K562 (cell line): ENCODE data around the gene ACY1. TPM values are rescaled to one million over a fixed set of nuclear protein-coding genes. Genes with fewer than 3 reads are reported as not detected.

Experiments used
- ATAC-seq: fragments of 200-7000 bp; cut with Tn5 transposase; 3 replicates; pipeline ENCODE4 v1.9.1; 2020; ENCODE audit warnings: moderate library complexity
- BruUV-seq: library from RNA; stranded (reverse); fragments of 400-500 nt; replicated peaks from 2 replicates; lab custom pipeline; 2021; lab: Mats Ljungman, UMichigan
- CTCF ChIA-PET: fragments of 300-600 bp; formaldehyde crosslinking; extraction: SDS; loops from one replicate; lab custom pipeline; 2021; ENCODE audit warnings: low intra/inter-chr PET ratio; lab: Yijun Ruan, JAX
- POLR2A ChIA-PET: fragments of 300-600, 350-650 bp; sonication (Branson Sonifier 250); formaldehyde crosslinking; extraction: SDS; loops from one replicate; lab custom pipeline; 2021; ENCODE audit warnings: antibody characterized with exemption, inconsistent platforms; lab: Yijun Ruan, JAX
- DNase-seq, 4 experiments: peaks; one replicate each; pipeline versions ENCODE4 v3.0.0 to v3.0.0-alpha.2; 2011 to 2018; ENCODE audit warnings: low spot score in 3 of 4, mixed read lengths in 3 of 4; ENCODE audit errors: extremely low read depth in 1 of 4
- FAIRE-seq: peaks from 2 replicates; lab custom pipeline; 2011; peaks lifted over from hg19 to GRCh38; lab: Jason Lieb, UNC
- H2AFZ ChIP-seq: 2 replicates; pipeline ENCODE4 v1.6.0; 2011; ENCODE audit warnings: low read depth, low read length, control low read depth, inconsistent platforms
- H3K27ac ChIP-seq: fragments of 200-600 bp; 3 replicates; pipeline ENCODE4 v1.8.0; 2011; ENCODE audit warnings: low read depth, mild to moderate bottlenecking, control low read depth, inconsistent platforms, low read length, moderate library complexity, mixed read lengths; ENCODE audit errors: extremely low read depth
- H3K27me3 ChIP-seq, 2 experiments: fragments of 300-600 bp in 1 of 2; 2 replicates in 1 of 2; 3 replicates in 1 of 2; pipeline versions ENCODE4 v1.6.0 to v1.8.0; 2011; ENCODE audit warnings: inconsistent platforms in 2 of 2, low read length in 2 of 2, mild to moderate bottlenecking in 1 of 2, mixed read lengths in 1 of 2, moderate library complexity in 1 of 2; ENCODE audit not compliant: control insufficient read depth in 2 of 2, insufficient read depth in 2 of 2
- H3K36me3 ChIP-seq: fragments of 300-600 bp; 3 replicates; pipeline ENCODE4 v1.8.0; 2011; ENCODE audit warnings: mild to moderate bottlenecking, low read length, inconsistent platforms; ENCODE audit not compliant: control insufficient read depth, insufficient read depth
- H3K4me1 ChIP-seq, 2 experiments: fragments of 200-600 bp in 1 of 2; replicated peaks in 1 of 2; 2 replicates in 1 of 2; 3 replicates in 1 of 2; pipeline versions ENCODE4 v1.5.1 to v1.8.0; 2011; ENCODE audit warnings: inconsistent platforms in 2 of 2, low read length in 2 of 2, mild to moderate bottlenecking in 1 of 2, mixed read lengths in 1 of 2, moderate library complexity in 1 of 2; ENCODE audit not compliant: control insufficient read depth in 2 of 2, insufficient read depth in 2 of 2
- H3K4me2 ChIP-seq: 2 replicates; pipeline ENCODE4 v1.6.1; 2011; ENCODE audit warnings: low read length, control low read depth, inconsistent platforms, mixed read lengths; ENCODE audit not compliant: insufficient read depth
- H3K4me3 ChIP-seq: fragments of 200-600 bp; sonication (generic), shearing (Covaris generic); 2 replicates; pipeline ENCODE4 v1.5.1; 2016; ENCODE audit warnings: control low read depth, inconsistent platforms
- H3K79me2 ChIP-seq: fragments of 200-600 bp; 3 replicates; pipeline ENCODE4 v1.8.0; 2011; ENCODE audit warnings: low read length, inconsistent platforms; ENCODE audit not compliant: control insufficient read depth, insufficient read depth
- H3K9ac ChIP-seq, 2 experiments: 2 replicates each; pipeline versions ENCODE4 v1.6.0 to v1.6.1; 2011; ENCODE audit warnings: low read depth in 2 of 2, low read length in 2 of 2, control low read depth in 1 of 2, inconsistent platforms in 1 of 2, mild to moderate bottlenecking in 1 of 2, mixed read lengths in 1 of 2; ENCODE audit not compliant: insufficient read depth in 1 of 2
- H3K9me1 ChIP-seq: one replicate; pipeline ENCODE4 v1.6.0; 2011; ENCODE audit warnings: inconsistent platforms, mild to moderate bottlenecking, low read length, moderate library complexity; ENCODE audit not compliant: control insufficient read depth, insufficient read depth
- H3K9me3 ChIP-seq: replicated peaks from 2 replicates; pipeline ENCODE4 v1.5.1; 2011; ENCODE audit warnings: low read depth, low read length, inconsistent platforms; ENCODE audit not compliant: control insufficient read depth, insufficient read depth
- H4K20me1 ChIP-seq: replicated peaks from 2 replicates; pipeline ENCODE4 v1.6.1; 2011; ENCODE audit warnings: low read length, inconsistent platforms, mixed read lengths; ENCODE audit not compliant: control insufficient read depth, insufficient read depth
- CBX2 ChIP-seq: fragments of 200-600 bp; sonication (generic); IDR thresholded peaks from one replicate; pipeline ENCODE4 v1.6.1; 2012; ENCODE audit warnings: mild to moderate bottlenecking, low read length, inconsistent platforms; ENCODE audit not compliant: insufficient read depth, poor library complexity, severe bottlenecking
- ELK1 ChIP-seq: sonication (generic); formaldehyde crosslinking; IDR thresholded peaks from 2 replicates; pipeline ENCODE4 v1.8.1; 2022; ENCODE audit warnings: missing genetic modification reagents
- HDAC1 ChIP-seq, 2 experiments: fragments of 450-650 bp; IDR thresholded peaks; 2 replicates each; pipeline ENCODE4 v1.6.1; 2016 to 2017; ENCODE audit warnings: inconsistent platforms in 1 of 2, mild to moderate bottlenecking in 1 of 2, moderate library complexity in 1 of 2
- KLF13 ChIP-seq: fragments of 450-650 bp; IDR thresholded peaks from 2 replicates; pipeline ENCODE4 v1.6.1; 2016; ENCODE audit warnings: missing genetic modification characterization, low read depth, mild to moderate bottlenecking, missing compliant biosample characterization, moderate library complexity, borderline replicate concordance
- MCM2 ChIP-seq: fragments of 450-650 bp; IDR thresholded peaks from 2 replicates; pipeline ENCODE4 v1.6.1; 2017; ENCODE audit warnings: low read depth, mild to moderate bottlenecking
- MED1 ChIP-seq: sonication (generic); formaldehyde crosslinking; IDR thresholded peaks from 2 replicates; pipeline ENCODE4 v1.8.1; 2023; ENCODE audit warnings: missing genetic modification reagents, borderline replicate concordance
- NRF1 ChIP-seq, 2 experiments: fragments of 450-650 bp; IDR thresholded peaks in 1 of 2; conservative IDR thresholded peaks in 1 of 2; 2 replicates each; pipeline ENCODE4 v1.6.1; 2014; ENCODE audit warnings: mild to moderate bottlenecking in 2 of 2
- PML ChIP-seq: IDR thresholded peaks from 2 replicates; pipeline ENCODE4 v1.6.1; 2012; ENCODE audit warnings: low read length, inconsistent platforms
- ZBTB11 ChIP-seq, 3 experiments: fragments of 200-800 bp in 1 of 3; fragments of 250-450 bp in 1 of 3; fragments of 450-650 bp in 1 of 3; sonication (Bioruptor Pico) in 1 of 3; sonication (Bioruptor generic) in 1 of 3; formaldehyde crosslinking in 1 of 3; IDR thresholded peaks; 2 replicates each; pipeline versions ENCODE4 v1.6.1 to v1.8.0; 2016 to 2022; ENCODE audit warnings: mild to moderate bottlenecking in 2 of 3, missing genetic modification characterization in 2 of 3, missing compliant biosample characterization in 1 of 3, moderate library complexity in 1 of 3
- ZNF586 ChIP-seq: fragments of 450-650 bp; formaldehyde crosslinking; conservative IDR thresholded peaks from 2 replicates; pipeline ENCODE4 v1.4.0; 2020; ENCODE audit warnings: mild to moderate bottlenecking, moderate library complexity
- WGBS: fragments of 100-300 bp; shearing (Covaris generic); methylation state at CpG from one replicate; pipeline ENCODE4 v1.1.6; 2016; ENCODE audit warnings: low coverage, mixed read lengths; ENCODE audit not compliant: insufficient coverage; ENCODE audit errors: missing lambda C conversion rate; 5-methylcytosine and 5-hydroxymethylcytosine counted together
- in situ Hi-C: fragments of 300-500 bp; cut with MboI; formaldehyde crosslinking; loops from 4 replicates; pipeline ENCODE4 v1.15.0; 2018; ENCODE audit warnings: inconsistent platforms, mixed read lengths
- intact Hi-C: fragments of 100-400 bp; cut with micrococcal nuclease; formaldehyde crosslinking; loops from 2 replicates; pipeline ENCODE4 v1.14.2; 2022
- polyA plus RNA-seq, 8 experiments: library from polyadenylated mRNA; depleted of rRNA in 4 of 8; stranded (reverse) in 5 of 8; unstranded in 3 of 8; fragments of >200 nt; fragmentation: Nextera tagmentation in 2 of 8; fragmentation: Illumina TruSeq in 1 of 8; extraction: Ambion mirVana in 2 of 8; extraction: Trizol in 1 of 8; gene quantifications; 2 replicates each; pipeline versions ENCODE4 v1.2.1 to v1.2.3, GENCODE V29; 2011 to 2014; ENCODE audit warnings: inconsistent platforms in 1 of 8, missing spikeins in 1 of 8
- total RNA-seq, 7 experiments: library from RNA; depleted of rRNA in 6 of 7; stranded (reverse); fragments of >200 nt in 6 of 7; fragmentation: Illumina TruSeq in 2 of 7; extraction: Trizol in 2 of 7; gene quantifications; 2 replicates each; pipeline versions ENCODE4 v1.2.1 to v1.2.3, GENCODE V29; 2011 to 2021; ENCODE audit warnings: low replicate concordance in 1 of 7
- TF ChIP-seq, protein P1 (sequence below): sonication (generic); formaldehyde crosslinking; IDR thresholded peaks from 2 replicates; pipeline ENCODE4 v1.8.0; 2022; ENCODE audit warnings: mild to moderate bottlenecking, missing genetic modification reagents, borderline replicate concordance

The ACY1 gene
- total and polyA plus RNA-seq, 9 of the 15 experiments (the other 6 are each of a cell fraction or from before 2014, with no cell fraction given): 70.7 to 195 (median 123) TPM

DNA sequence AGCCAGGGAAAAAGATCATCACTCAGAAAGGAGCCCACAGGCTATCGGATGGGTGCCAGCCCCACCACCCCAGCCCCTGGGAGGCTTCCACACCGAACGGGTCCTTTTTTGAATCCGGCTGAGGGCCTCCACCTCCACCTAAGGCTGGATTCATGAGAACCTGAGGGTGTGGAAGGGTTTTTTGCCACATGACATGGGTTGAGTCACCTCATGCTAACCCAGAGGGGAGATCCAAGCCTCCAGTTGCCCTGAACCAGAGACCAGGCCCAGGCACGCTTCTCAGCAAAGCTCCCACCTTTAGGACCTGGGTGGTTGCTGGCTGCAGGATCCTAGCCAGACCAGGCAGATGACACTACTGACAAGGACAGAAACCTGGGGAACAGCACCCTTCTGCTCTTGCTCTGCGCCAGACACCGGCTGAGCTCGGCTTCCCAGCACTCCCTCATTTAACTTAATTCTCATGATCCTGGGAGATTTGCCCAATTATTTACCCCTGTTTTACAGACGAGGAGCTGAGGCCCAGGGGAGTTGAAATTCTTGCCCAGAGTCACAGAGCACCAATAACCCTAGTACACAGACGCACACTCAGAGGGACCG, 47.5 kb downstream of the ACY1 start (continued):
- TF ChIP-seq, protein P1, sequence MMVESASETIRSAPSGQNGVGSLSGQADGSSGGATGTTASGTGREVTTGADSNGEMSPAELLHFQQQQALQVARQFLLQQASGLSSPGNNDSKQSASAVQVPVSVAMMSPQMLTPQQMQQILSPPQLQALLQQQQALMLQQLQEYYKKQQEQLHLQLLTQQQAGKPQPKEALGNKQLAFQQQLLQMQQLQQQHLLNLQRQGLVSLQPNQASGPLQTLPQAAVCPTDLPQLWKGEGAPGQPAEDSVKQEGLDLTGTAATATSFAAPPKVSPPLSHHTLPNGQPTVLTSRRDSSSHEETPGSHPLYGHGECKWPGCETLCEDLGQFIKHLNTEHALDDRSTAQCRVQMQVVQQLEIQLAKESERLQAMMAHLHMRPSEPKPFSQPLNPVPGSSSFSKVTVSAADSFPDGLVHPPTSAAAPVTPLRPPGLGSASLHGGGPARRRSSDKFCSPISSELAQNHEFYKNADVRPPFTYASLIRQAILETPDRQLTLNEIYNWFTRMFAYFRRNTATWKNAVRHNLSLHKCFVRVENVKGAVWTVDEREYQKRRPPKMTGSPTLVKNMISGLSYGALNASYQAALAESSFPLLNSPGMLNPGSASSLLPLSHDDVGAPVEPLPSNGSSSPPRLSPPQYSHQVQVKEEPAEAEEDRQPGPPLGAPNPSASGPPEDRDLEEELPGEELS (CRISPR knock-in tag): no peak
- no peak for TF ChIP-seq ZNF586 (CRISPR knock-in tag)
- TF ChIP-seq, all 486 proteins: peak for 0

DNA sequence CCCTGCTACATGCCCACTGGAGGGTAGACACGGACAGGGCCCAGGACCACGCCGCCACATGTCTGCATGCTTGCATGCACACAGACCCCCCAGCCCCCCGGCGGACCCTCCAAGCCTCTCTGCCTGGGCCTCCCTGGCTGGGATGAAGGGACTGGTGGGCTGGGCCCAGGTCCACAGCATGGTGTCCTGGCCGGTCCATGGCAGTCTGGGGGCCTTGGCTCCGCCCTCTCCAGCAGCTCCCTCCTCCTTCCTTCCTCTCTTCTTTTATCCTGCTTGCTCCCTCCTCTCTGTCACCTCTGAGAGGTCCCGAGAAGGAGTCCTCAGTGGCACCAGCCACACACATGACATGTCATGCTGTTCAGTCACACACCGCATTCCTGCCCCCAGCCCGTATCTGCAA, 48.6 kb downstream of the ACY1 start:
- in situ Hi-C loops: no loop called here
- FAIRE-seq (no peak), DNase-seq (no peak), ATAC-seq (no peak)
- Histone ChIP-seq H3K79me2 (no peaks in the 10 kb centered on the region), H3K4me1 (peaks cover 14 to 27% of the 10 kb centered on the region in 2 experiments), H3K27ac (no peak overlapping the region), H4K20me1 (no peaks in the 10 kb centered on the region; the same call in 1 of the 2 replicates), H3K9me1 (no peaks in the 10 kb centered on the region), H3K36me3 (no peaks in the 10 kb centered on the region), H3K9ac (no peak overlapping the region), H3K4me2 (no peak overlapping the region), H3K27me3 (no peaks in the 10 kb centered on the region; a peak in 1 of 5 replicates), H3K9me3 (no peaks in the 10 kb centered on the region), H2AFZ (no peak overlapping the region), H3K4me3 (no peak overlapping the region)
- intact Hi-C loops: no loop called here
- 57% methylated on average over 1 of the region's 10 CpGs for WGBS
- no TSS peak for BruUV-seq
- ChIA-PET CTCF (no interaction called here), POLR2A (no interaction called here)
- no peak for TF ChIP-seq ELK1 (CRISPR knock-in tag)
- TF ChIP-seq MED1 (CRISPR knock-in tag): no peak
- no peak for TF ChIP-seq ZBTB11 (CRISPR knock-in tag; IDR thresholded peaks at IDR 0.05)
- no peak for TF ChIP-seq KLF13 (tag)
- TF ChIP-seq PML: no peak
- TF ChIP-seq NRF1 (conservative IDR thresholded peaks at IDR 0.05 in 1 of 2, IDR thresholded peaks at IDR 0.05 in 1 of 2): no peak
- TF ChIP-seq CBX2: no peak
- TF ChIP-seq MCM2: no peak
- TF ChIP-seq HDAC1 (IDR thresholded peaks at IDR 0.05): no peak
